ENCODE measurements around the gene SUPT3H. TPM values are rescaled to one million over a fixed set of nuclear protein-coding genes. Genes with fewer than 3 reads are reported as not detected.

SUPT3H gene
- total RNA-seq, 1 experiment from 2014 or later, result 15.8 TPM

GRCh38 chr6:45371924-45372573 is 5.7 kb downstream of the SUPT3H start:
- Histone ChIP-seq H3K9me3 (replicated peaks) (no peaks in the 10 kb centered on the region), H3K36me3 (peaks cover 60% of the 10 kb centered on the region), H3K4me1 (peaks cover 15% of the 10 kb centered on the region), H3K4me3 (no peak overlapping the region), H3K27me3 (no peaks in the 10 kb centered on the region), H3K27ac (no peak overlapping the region)
- DNase-seq, result no peak

GRCh38 chr6:45369870-45370269 is 7.9 kb downstream of the SUPT3H start:
- no peak overlapping the region for H3K27ac ChIP-seq
- H3K4me3 ChIP-seq, result no peak overlapping the region
- H3K4me1 ChIP-seq, result 0 out of 2 replicates have a peak, but pooled peaks cover 3% of the 10 kb centered on the region
- no peaks in the 10 kb centered on the region for H3K9me3 ChIP-seq (replicated peaks)
- DNase-seq, result peak in 1 of 2 experiments; percentile 26
- H3K27me3 ChIP-seq, result no peaks in the 10 kb centered on the region
- H3K36me3 ChIP-seq, result peaks cover 74% of the 10 kb centered on the region

GRCh38 chr6:45367999-45368398 is 9.7 kb downstream of the SUPT3H start:
- H3K27ac ChIP-seq, result no peak overlapping the region
- H3K36me3 ChIP-seq, result peaks cover 84% of the 10 kb centered on the region
- H3K4me3 ChIP-seq, result no peak overlapping the region
- no peak for DNase-seq
- no peaks in the 10 kb centered on the region for H3K9me3 ChIP-seq (replicated peaks)
- 0 out of 2 replicates have a peak, but pooled peaks cover 3% of the 10 kb centered on the region for H3K4me1 ChIP-seq
- no peaks in the 10 kb centered on the region for H3K27me3 ChIP-seq

GRCh38 chr6:45366534-45366933 is 11.2 kb downstream of the SUPT3H start:
- H3K27ac ChIP-seq, result no peak overlapping the region
- DNase-seq, result no peak
- H3K4me3 ChIP-seq, result no peak overlapping the region
- no peaks in the 10 kb centered on the region for H3K9me3 ChIP-seq (replicated peaks)
- H3K27me3 ChIP-seq, result no peaks in the 10 kb centered on the region
- 0 out of 2 replicates have a peak, but pooled peaks cover 2% of the 10 kb centered on the region for H3K4me1 ChIP-seq
- peaks cover 82% of the 10 kb centered on the region for H3K36me3 ChIP-seq

GRCh38 chr6:45365036-45365435 is 12.7 kb downstream of the SUPT3H start:
- DNase-seq, result no peak
- Histone ChIP-seq H3K9me3 (replicated peaks) (no peaks in the 10 kb centered on the region), H3K4me3 (no peak overlapping the region), H3K36me3 (peaks cover 78% of the 10 kb centered on the region), H3K27me3 (no peaks in the 10 kb centered on the region), H3K4me1 (no peaks in the 10 kb centered on the region), H3K27ac (no peak overlapping the region)

GRCh38 chr6:45364466-45364865 is 13.3 kb downstream of the SUPT3H start:
- H3K4me1 ChIP-seq, result no peaks in the 10 kb centered on the region
- no peak overlapping the region for H3K4me3 ChIP-seq
- H3K9me3 ChIP-seq (replicated peaks), result no peaks in the 10 kb centered on the region
- peaks cover 77% of the 10 kb centered on the region for H3K36me3 ChIP-seq
- H3K27ac ChIP-seq, result no peak overlapping the region
- DNase-seq, result no peak
- no peaks in the 10 kb centered on the region for H3K27me3 ChIP-seq

GRCh38 chr6:45353654-45354053 is 24.1 kb downstream of the SUPT3H start:
- no peak for DNase-seq
- Histone ChIP-seq H3K4me1 (peaks cover 16% of the 10 kb centered on the region), H3K27me3 (no peaks in the 10 kb centered on the region), H3K36me3 (peaks cover 80% of the 10 kb centered on the region), H3K27ac (no peak overlapping the region), H3K9me3 (replicated peaks) (no peaks in the 10 kb centered on the region), H3K4me3 (no peak overlapping the region)

GRCh38 chr6:45351667-45352066 is 26.1 kb downstream of the SUPT3H start:
- DNase-seq, result no peak
- no peaks in the 10 kb centered on the region for H3K9me3 ChIP-seq (replicated peaks)
- H3K27me3 ChIP-seq, result no peaks in the 10 kb centered on the region
- H3K4me3 ChIP-seq, result no peak overlapping the region
- H3K36me3 ChIP-seq, result peaks cover 75% of the 10 kb centered on the region
- H3K4me1 ChIP-seq, result peaks cover 16% of the 10 kb centered on the region
- H3K27ac ChIP-seq, result no peak overlapping the region

- H3K4me1 ChIP-seq, result peaks cover 16% of the 10 kb centered on the region
Measured at GRCh38 chr6:45351076-45351475, 26.7 kb downstream of the SUPT3H start.

GRCh38 chr6:45350186-45350710 is 27.5 kb downstream of the SUPT3H start:
- Histone ChIP-seq H3K27ac (no peak overlapping the region), H3K4me1 (peaks cover 10% of the 10 kb centered on the region), H3K36me3 (peaks cover 77% of the 10 kb centered on the region), H3K27me3 (no peaks in the 10 kb centered on the region), H3K4me3 (no peak overlapping the region), H3K9me3 (replicated peaks) (no peaks in the 10 kb centered on the region)
- no peak for DNase-seq

More at GRCh38 chr6:45351076-45351475, 26.7 kb downstream of the SUPT3H start:
- peaks cover 75% of the 10 kb centered on the region for H3K36me3 ChIP-seq
- no peak overlapping the region for H3K4me3 ChIP-seq
- no peaks in the 10 kb centered on the region for H3K27me3 ChIP-seq
- no peak overlapping the region for H3K27ac ChIP-seq
- H3K9me3 ChIP-seq (replicated peaks), result no peaks in the 10 kb centered on the region
- no peak for DNase-seq

- Histone ChIP-seq H3K27me3 (no peaks in the 10 kb centered on the region), H3K36me3 (peaks cover 71% of the 10 kb centered on the region), H3K4me1 (no peaks in the 10 kb centered on the region), H3K27ac (no peak overlapping the region), H3K9me3 (replicated peaks) (no peaks in the 10 kb centered on the region), H3K4me3 (no peak overlapping the region)
- no peak for DNase-seq
Measured at GRCh38 chr6:45344900-45345299, 32.8 kb downstream of the SUPT3H start.

GRCh38 chr6:45328523-45328922 is 49.2 kb downstream of the SUPT3H start:
- peak in 1 of 2 experiments; percentile 40 for DNase-seq
- Histone ChIP-seq H3K36me3 (peaks cover 44% of the 10 kb centered on the region), H3K9me3 (replicated peaks) (no peaks in the 10 kb centered on the region), H3K4me3 (peak overlapping the region; percentile 61), H3K27me3 (no peaks in the 10 kb centered on the region), H3K27ac (peak overlapping the region; percentile 89), H3K4me1 (peaks cover 47% of the 10 kb centered on the region)

GRCh38 chr6:45327956-45328522 is 49.7 kb downstream of the SUPT3H start, which contains the start of gene RUNX2:
Gene RUNX2 (plus strand): TSS chr6:45328330. CDS start chr6:45328727, 397 bp downstream.
- peaks cover 52% of the 10 kb centered on the region for H3K4me1 ChIP-seq
- peak; percentile 66 to 84 for DNase-seq
- H3K27ac ChIP-seq, result peak within 1 kb of the TSS; percentile 89
- no peaks in the 10 kb centered on the region for H3K27me3 ChIP-seq
- no peaks in the 10 kb centered on the region for H3K9me3 ChIP-seq (replicated peaks)
- peak within 1 kb of the TSS; percentile 61 for H3K4me3 ChIP-seq
- peaks cover 39% of the 10 kb centered on the region for H3K36me3 ChIP-seq

- no peaks in the 10 kb centered on the region for H3K27me3 ChIP-seq
- H3K27ac ChIP-seq, result peak overlapping the region; percentile 89
- H3K4me3 ChIP-seq, result peak overlapping the region; percentile 61
- peaks cover 28% of the 10 kb centered on the region for H3K36me3 ChIP-seq
- H3K9me3 ChIP-seq (replicated peaks), result no peaks in the 10 kb centered on the region
- peaks cover 57% of the 10 kb centered on the region for H3K4me1 ChIP-seq
- peak; percentile 13 to 64 for DNase-seq
Measured at GRCh38 chr6:45326698-45327417, 50.9 kb downstream of the SUPT3H start.
